Stimulated activated CD4-positive, alpha-beta T cell treated with anti-CD3 and anti-CD28 coated beads, Interleukin-15, amount 100 ng/mL, for 24 hours (primary cell): ENCODE data around the gene PPP1R12A.
"Not testable (repeated sequence)": the region's sequence is repeated elsewhere in the genome, so short reads cannot be mapped to it uniquely, and the experiment has no call there.

Source experiments
- DNase-seq: peaks from one replicate; pipeline ENCODE4 v3.0.0-alpha.2; 2020

The PPP1R12A gene

GRCh38 chr12:79935021-79935623, at the start of gene PPP1R12A:
TSS of gene PPP1R12A (minus strand) at chr12:79935097. CDS start at chr12:79934931, 166 bp downstream.
- DNase-seq, result peak; percentile 96

DNA sequence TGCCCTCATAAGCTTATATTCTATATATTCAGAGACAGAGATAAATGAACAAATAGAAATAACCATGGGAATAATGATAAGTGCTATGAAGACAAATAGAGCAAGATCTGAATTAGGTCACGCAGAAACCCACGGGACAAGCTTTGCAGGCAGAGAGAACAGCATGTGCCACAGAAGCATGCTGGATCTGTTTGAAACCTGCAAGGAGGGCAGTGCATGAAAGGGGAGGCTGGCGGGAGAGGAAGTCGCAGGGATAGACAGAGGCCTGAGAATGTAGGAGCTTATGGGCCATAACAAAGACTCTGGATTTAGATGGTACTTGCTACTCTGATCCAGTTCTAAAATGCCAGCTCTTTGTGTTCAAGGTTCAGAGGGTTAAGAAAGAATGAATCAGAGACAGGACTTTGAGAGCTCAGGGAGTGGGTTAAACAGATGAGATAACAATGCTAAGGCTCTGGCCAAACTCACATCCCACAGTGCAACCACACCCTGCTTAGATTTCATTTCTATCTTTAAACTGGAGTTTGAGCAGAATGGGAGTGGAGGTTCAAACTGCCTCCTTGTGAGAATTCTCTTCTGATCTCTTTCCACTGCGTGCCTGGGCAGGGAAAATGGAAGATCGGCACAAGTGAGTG, 49.2 kb upstream of the PPP1R12A start:
- DNase-seq, result no peak

GRCh38 chr12:79983492-79983891, 48.6 kb upstream of the PPP1R12A start:
- DNase-seq, result no peak

DNA sequence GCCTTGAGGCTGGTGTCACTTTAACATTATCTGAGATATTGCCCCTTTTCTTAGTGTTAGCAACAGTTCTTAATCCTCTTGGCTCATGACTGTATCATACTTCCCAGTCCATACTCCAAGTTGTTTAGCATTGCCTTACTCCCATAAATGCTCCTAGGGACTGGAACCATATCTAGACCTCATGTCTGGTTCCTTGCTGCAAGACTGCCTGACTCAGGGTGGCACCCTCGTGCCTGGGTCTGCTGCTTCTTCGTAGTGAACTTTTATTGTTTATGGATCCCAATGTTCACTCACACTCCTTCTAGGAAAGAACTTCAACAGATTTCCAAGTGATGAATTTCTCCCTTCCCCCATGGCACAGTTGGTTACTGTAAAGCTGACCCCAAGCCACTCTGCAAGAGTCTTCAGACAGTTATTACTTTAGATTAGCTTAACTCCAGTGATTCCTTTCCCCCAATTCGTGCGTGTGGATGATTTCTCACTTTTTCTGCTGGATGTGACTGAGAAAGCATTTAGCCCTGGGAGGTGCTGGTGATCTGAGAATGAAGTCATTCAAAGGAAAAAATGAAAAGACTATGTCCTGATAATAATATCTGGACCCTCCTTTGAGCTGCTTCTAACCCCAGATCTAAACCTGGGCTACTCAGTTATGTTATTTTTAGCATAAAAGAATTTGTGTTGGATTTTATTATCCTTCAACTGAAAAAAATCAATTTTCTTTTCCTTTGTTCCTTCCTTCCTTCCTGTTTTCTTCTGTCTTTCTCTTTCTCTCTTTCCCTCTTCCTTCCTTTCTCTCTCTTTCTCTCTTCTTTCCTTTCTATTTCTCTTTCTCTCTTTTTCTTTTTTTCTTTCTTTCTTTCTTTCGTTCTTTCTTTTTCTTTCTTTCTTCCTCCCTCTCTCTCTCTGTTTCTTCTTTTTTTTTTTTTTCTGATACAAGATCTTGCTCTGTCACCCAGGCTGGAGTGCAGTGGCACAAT, 47.5 kb upstream of the PPP1R12A start:
- no peak for DNase-seq

GRCh38 chr12:79978692-79979091, 43.8 kb upstream of the PPP1R12A start:
- DNase-seq, result no peak

DNA sequence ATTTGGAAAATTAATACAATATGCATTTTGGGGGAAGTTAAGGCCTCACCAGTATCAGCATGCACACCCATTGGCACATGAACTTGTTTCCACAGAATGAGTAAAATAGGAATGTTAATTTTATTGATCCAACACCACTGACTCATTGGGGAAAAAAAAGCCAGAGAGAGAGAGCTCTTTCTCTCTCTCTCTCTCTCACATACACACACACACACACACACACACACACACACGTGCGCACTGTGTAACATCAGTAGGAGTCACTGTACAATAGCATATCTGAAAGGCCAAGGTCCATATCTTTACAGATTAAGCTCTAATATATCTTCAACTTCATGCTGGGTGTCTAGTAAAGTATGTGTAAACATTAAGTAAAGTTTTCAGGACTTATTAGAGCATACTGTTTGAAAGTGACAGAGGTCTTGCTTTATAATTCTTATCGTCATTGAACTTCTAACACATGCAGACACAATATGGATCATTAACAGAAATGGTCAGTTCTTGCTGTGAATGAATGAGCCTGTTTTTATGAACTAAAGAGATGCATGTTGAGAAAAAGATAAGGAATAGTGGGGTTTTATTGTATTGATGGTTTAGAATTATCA, 43.1 kb upstream of the PPP1R12A start:
- DNase-seq, result not testable (repeated sequence)

GRCh38 chr12:79975143-79975542, 40.2 kb upstream of the PPP1R12A start:
- DNase-seq, result no peak

DNA sequence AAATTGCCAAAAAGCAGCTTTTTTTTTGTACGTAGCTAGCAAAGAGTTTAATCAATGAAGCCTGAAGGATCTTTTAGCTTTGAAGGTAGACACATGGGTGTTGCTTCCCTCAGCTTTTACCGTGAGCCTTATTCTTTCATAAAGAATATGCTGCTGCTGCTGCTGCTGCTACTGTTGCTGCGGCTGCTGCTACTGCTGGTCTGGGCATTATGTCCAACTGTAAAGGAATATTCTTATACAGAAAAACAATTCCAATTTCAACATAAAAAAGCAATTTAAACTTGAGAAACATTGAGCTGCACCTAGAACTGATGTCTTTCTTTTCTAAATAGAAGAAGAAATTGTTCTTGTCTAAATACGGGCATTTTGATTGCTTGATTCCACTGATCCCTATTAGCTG, 38.9 kb upstream of the PPP1R12A start:
- no peak for DNase-seq

DNA sequence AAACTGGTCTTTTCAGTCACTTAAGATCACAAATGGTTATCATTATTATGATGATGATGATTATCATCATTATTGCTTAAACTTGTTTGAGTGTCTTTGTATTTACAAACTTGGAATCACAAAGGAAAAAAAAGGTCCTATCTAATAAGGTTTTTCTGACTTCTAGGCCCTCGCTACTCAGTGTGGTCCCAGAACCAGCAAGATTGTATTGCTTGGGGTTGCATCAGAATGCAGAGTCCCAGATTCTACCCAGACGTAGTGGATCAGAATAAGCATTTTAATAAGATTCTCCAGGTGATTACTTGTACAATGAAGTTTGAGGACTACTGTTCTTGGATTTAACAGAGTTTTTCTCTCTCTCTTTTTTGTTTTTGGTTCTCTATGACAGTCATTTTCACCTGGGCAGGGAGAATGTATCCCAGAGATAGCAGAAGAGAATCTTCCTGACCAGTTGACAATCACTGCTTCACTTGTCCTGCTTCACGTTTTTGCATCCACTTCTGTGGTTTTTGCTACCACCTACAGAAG, 29.3 kb upstream of the PPP1R12A start:
- DNase-seq, result no peak

GRCh38 chr12:79961411-79961810, 26.5 kb upstream of the PPP1R12A start:
- DNase-seq, result no peak

DNA sequence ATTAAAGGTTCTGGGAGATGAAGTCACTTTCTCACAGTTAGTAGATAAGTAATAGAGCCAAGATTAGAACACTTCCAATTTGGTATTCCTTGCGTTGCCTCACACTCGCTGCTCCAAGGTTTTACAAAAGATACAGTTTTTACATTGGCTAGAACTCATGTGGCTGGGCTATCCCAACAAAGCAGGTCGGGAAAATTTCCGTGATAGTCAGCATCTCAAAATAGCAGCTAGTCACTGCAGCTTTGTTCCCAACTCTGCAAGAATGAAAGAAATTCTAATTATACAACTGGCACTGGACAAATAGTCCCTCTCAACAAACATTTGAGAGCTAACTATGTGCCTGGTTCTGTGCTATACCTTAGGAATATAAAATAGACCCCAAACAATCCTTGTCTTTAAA, 24.6 kb upstream of the PPP1R12A start:
- no peak for DNase-seq

- DNase-seq, result no peak
These were observed 22.0 kb upstream of the PPP1R12A start for GRCh38 chr12:79956896-79957295.

GRCh38 chr12:79955561-79955960, 20.7 kb upstream of the PPP1R12A start:
- DNase-seq, result no peak

DNA sequence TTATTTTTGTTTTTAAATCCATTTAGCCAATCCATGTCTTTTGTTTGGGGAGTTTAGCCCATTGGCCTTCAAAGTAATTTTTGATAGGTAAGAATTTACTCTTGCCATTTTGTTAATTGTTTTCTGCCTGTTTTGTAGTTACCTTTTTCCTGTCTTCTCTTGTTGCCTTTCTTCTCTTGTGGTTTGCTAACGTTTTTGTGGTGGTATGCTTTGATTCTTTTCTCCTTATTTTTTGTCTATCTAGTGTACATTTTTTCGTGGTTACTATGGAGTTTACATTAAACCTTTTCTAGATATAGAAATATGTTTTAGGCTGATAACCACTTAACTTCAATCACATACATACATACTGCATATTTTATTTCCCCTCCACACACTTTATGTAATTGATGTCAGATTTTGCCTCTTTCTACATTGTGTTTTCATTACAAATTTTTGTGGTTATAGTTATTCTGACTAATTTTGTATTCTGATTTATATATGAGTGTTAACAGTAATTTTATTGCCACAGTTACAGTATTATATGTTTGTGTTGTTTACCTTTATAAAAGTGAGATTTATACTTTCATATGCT, 19.2 kb upstream of the PPP1R12A start:
- no peak for DNase-seq

- no peak for DNase-seq
These were observed 14.2 kb upstream of the PPP1R12A start for GRCh38 chr12:79949098-79949497.

DNA sequence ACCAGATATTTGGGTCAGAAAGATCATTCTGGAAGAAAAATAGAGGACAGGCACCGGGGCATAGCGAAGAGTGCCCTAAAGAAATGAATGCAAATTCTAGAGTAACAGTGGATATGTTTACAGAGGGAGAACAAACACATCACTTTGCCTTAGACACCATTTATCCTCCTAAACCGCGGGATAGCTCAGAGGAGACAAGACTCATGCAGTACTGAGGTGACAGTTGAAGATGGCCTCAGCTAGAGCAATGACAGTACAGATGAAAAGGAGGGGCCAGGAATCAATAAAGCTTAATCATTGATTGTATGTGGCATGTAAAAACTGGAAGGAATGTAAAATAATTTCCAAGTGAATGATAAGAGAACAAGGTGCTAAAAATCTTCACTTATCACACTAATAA, 10.5 kb upstream of the PPP1R12A start:
- no peak for DNase-seq

DNA sequence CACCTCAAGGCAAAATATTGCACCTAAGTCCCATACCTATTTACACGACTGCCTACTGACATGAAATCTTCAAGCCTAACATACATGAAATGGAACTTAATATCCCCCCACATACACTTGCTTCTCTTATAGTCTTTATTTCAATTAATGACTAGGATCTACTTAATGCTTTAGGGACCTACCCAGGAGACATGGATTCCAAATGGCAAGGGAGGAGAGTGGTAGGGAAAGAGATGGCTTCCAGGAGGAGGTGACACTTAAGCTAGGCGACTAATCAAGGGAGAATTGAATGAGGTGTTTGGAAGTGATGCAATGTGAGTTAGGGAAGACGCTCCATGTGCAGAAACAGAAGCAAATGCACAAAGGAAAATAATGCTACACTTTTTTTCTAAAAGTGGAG, 9.7 kb upstream of the PPP1R12A start:
- no peak for DNase-seq

DNA sequence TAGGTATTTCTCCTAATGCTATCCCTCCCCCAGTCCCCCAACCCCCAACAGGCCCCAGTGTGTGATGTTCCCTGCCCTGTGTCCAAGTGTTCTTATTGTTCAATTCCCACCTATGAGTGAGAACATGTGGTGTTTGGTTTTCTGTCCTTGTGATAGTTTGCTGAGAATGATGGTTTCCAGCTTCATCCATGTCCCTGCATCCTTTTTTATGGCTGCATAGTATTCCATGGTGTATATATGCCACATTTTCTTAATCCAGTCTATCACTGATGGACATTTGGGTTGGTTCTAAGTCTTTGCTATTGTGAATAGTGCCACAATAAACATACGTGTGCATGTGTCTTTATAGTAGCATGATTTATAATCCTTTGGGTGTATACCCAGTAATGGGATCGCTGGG, 7.9 kb upstream of the PPP1R12A start:
- DNase-seq, result not testable (repeated sequence)

DNA sequence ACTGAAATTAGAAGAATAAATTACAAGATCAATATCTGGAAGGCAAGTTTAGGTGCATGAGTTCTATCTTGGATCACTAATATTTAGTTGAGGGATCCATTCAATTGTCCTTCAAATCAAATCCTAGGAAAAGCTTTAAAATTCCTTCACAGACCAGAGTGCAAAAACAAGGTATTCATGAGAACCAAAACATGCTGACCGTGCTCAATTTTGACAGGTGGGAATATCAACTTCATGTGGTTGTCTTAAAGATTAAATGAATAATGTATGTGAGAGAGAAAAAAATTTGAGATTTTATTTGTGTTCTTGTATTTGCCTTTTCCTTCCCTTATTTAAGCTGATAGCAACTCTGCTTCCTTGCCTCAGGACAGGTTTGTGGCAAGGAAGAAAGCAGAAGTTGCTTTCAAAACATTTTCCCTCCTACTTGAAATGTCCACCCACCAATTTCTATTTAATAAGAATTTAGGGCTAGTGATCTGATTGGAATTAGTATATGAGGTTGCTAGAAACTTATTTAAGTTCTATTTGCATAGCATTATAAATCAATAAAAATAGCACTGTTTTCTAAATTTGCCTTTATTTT, 4.9 kb upstream of the PPP1R12A start:
- DNase-seq, result no peak

DNA sequence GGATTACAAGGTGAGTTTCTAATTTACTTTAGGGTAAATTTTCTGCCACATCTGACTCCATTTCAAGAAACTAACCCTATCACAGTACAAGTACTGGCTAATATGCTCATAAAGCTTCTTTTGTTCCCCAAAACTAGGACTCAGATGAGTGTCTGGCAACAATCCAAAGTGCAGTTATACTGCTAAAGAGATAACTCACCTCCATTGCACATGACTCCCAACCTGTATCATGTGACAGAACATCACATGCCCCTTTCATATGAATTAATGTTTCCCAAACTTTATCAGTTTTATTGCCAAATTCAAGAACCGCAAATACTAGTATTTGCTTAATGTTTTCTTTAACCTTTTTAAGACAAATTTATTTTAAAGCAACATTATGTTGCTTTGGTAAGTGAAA, 3.9 kb upstream of the PPP1R12A start:
- DNase-seq, result no peak

DNA sequence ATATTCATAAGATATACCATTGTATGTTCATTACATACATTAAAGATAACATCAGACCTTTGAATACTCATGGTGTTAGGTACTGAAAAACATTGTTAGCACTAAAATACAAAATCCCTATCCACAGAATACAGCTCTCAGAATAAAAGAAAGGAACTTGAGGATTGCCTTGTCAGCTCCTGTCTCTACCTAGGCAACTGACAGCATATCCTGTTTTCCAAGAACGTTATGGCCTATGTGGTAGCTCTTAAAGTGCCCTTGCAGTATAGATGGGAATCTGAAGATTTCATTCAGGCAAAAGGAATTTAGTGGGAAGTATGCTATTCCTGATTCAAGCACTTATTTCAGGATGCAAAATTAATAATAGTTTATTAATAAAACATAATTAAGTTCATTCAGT, 1.8 kb upstream of the PPP1R12A start:
- DNase-seq, result no peak

GRCh38 chr12:79935624-79936345, 888 bp upstream of the PPP1R12A start:
- DNase-seq, result no peak
